Measurements from ENCODE around the gene REEP2. TPM values are rescaled to one million over a fixed set of nuclear protein-coding genes. Genes with fewer than 3 reads are reported as not detected.

Gene REEP2
- total and polyA plus RNA-seq, 10 donors: 0.20 to 0.98 (median 0.47) TPM; not detected in 2

- Histone ChIP-seq H3K36me3 (no peaks in the 10 kb centered on the region), H3K4me1 (peaks cover 0 to 11% (median 7%) of the 10 kb centered on the region in 6 donors), H3K27ac (no peak overlapping the region), H3K27me3 (replicated peaks in 1 of 7) (no peaks in the 10 kb centered on the region), H3K4me3 (no peak overlapping the region), H3K9me3 (no peaks in the 10 kb centered on the region)
- TF ChIP-seq POLR2AphosphoS5 (IDR thresholded peaks at IDR 0.05): no peak
- no peak for TF ChIP-seq CTCF (IDR thresholded peaks at IDR 0.05 in 8 of 11, conservative IDR thresholded peaks at IDR 0.05 in 3 of 11)
- TF ChIP-seq POLR2A (IDR thresholded peaks at IDR 0.05): no peak
- no peak for DNase-seq
- WGBS, 5 donors: 74 to 91% (median 80%) methylated on average over 8 to 9 of the region's 9 CpGs
- intact Hi-C loops (cut with DNase I; ENCODE audit: low total_unique reads): no loop called here
These were observed 9.9 kb downstream of the REEP2 start for GRCh38 chr5:138448481-138449398.

DNA sequence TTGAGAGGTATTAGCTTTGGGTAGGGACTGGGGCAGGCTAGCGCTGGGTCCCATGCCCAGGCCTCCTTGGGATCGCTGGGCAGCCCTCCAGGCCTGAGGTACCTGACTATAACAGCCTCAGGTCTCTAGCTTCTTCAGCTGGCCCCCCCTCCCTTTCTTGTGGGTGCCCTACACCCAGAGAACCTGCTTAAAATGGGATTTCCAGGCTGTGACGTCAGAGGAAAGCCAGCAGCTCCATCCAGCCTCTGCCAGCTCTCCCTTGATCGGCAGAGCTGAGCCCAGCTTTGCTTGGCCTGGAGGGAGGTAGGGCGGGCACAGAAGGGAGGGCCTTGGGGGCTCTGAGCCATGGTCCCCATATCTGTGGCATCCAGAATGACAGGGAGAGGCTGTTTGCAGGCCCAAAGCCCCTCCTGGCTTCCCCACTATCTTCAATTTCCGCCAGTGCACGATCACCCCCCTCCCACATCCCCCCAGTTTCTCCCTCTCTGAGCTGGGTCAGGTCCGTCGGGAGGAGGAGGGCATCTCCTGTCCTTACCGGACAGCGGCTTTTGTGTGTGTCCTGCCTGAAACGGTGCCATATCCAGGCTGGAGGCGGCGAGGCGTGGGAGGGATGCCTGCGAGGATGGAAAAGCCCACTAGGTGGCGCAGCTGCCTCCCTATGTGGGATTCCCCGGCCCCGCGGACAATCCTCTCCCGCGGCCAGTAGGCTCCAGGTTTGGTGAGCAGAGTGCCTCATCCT lies 10.8 kb downstream of the REEP2 start:
- Histone ChIP-seq H3K27me3 (replicated peaks in 1 of 7) (no peaks in the 10 kb centered on the region), H3K36me3 (no peaks in the 10 kb centered on the region), H3K27ac (no peak overlapping the region), H3K4me1 (peaks cover 0 to 11% (median 7%) of the 10 kb centered on the region in 6 donors), H3K4me3 (no peak overlapping the region), H3K9me3 (no peaks in the 10 kb centered on the region)
- 20 to 23% (median 20%) methylated on average over 22 of the region's 22 CpGs for WGBS, 5 donors
- DNase-seq: peak; percentile 95
- no peak for TF ChIP-seq POLR2A (IDR thresholded peaks at IDR 0.05)
- peak; percentile 94 to 99 (median 97) for TF ChIP-seq CTCF (IDR thresholded peaks at IDR 0.05 in 8 of 11, conservative IDR thresholded peaks at IDR 0.05 in 3 of 11)
- TF ChIP-seq POLR2AphosphoS5 (IDR thresholded peaks at IDR 0.05): peak; percentile 54 to 74 (median 65)
- intact Hi-C loops (cut with DNase I; ENCODE audit: low total_unique reads): loop anchor here (2.0 kb wide), 1 partner anchor 53 kb away; no protein-coding TSS in a partner anchor

GRCh38 chr5:138450971-138451370 lies 12.1 kb downstream of the REEP2 start:
- Histone ChIP-seq H3K9me3 (no peaks in the 10 kb centered on the region), H3K4me1 (peaks cover 0 to 11% (median 7%) of the 10 kb centered on the region in 6 donors), H3K4me3 (no peak overlapping the region), H3K36me3 (no peaks in the 10 kb centered on the region), H3K27me3 (replicated peaks in 1 of 7) (no peaks in the 10 kb centered on the region), H3K27ac (no peak overlapping the region)
- 84 to 91% (median 90%) methylated on average over 5 of the region's 5 CpGs for WGBS, 5 donors
- no peak for TF ChIP-seq POLR2A (IDR thresholded peaks at IDR 0.05)
- DNase-seq: no peak
- intact Hi-C loops (cut with DNase I; ENCODE audit: low total_unique reads): loop anchor here (2.0 kb wide), 1 partner anchor 52 kb away; no protein-coding TSS in a partner anchor

- Histone ChIP-seq H3K36me3 (no peaks in the 10 kb centered on the region), H3K4me3 (no peak overlapping the region), H3K27me3 (replicated peaks in 1 of 7) (no peaks in the 10 kb centered on the region), H3K4me1 (peaks cover 0 to 14% (median 7%) of the 10 kb centered on the region in 6 donors), H3K27ac (no peak overlapping the region), H3K9me3 (no peaks in the 10 kb centered on the region)
- TF ChIP-seq POLR2A (IDR thresholded peaks at IDR 0.05) (no peak), POLR2AphosphoS5 (IDR thresholded peaks at IDR 0.05) (no peak), CTCF (IDR thresholded peaks at IDR 0.05 in 8 of 11, conservative IDR thresholded peaks at IDR 0.05 in 3 of 11) (no peak)
- no peak for DNase-seq
- intact Hi-C loops (cut with DNase I; ENCODE audit: low total_unique reads): no loop called here
- 84 to 96% (median 92%) methylated on average over 6 of the region's 6 CpGs for WGBS, 5 donors
These were observed 13.9 kb downstream of the REEP2 start for GRCh38 chr5:138452720-138453119.

All from spleen (tissue), 11 donors.